IPS-18c (cell line): ENCODE data around the gene TAOK2.
A peak's percentile ranks its signal among the peaks of the same experiment; 100 is the strongest.

Experiments used
- H3K4me3 ChIP-seq: 2 replicates; pipeline ENCODE4 v1.7.0; 2013; ENCODE audit warnings: low read depth, mild to moderate bottlenecking, low read length, moderate library complexity; ENCODE audit not compliant: insufficient read depth
- H3K9me3 ChIP-seq: one replicate; pipeline ENCODE4 v1.6.1; 2013; ENCODE audit warnings: mild to moderate bottlenecking, low read length, moderate library complexity; ENCODE audit not compliant: control insufficient read depth, insufficient read depth

The TAOK2 gene

GRCh38 chr16:29961479-29962343 lies 12.0 kb upstream of the TAOK2 start, which contains the start of gene TMEM219:
Gene TMEM219, plus strand, starts transcription at chr16:29962079. Its CDS starts 1,065 bp downstream, at chr16:29963144.
- Histone ChIP-seq H3K4me3 (peak within 1 kb of the TSS; percentile 84), H3K9me3 (no peaks in the 10 kb centered on the region)

GRCh38 chr16:29962344-29962994 lies 11.2 kb upstream of the TAOK2 start:
- Histone ChIP-seq H3K9me3 (no peaks in the 10 kb centered on the region), H3K4me3 (peak overlapping the region; percentile 84)

- Histone ChIP-seq H3K9me3 (no peaks in the 10 kb centered on the region), H3K4me3 (no peak overlapping the region)
Measured at GRCh38 chr16:29963021-29963743, 10.5 kb upstream of the TAOK2 start.

- H3K4me3 ChIP-seq: no peak overlapping the region
Measured at GRCh38 chr16:29968205-29968604, 5.5 kb upstream of the TAOK2 start.

GRCh38 chr16:29971304-29971703 lies 2.4 kb upstream of the TAOK2 start:
- H3K4me3 ChIP-seq: no peak overlapping the region

More at GRCh38 chr16:29968205-29968604, 5.5 kb upstream of the TAOK2 start:
- peaks cover 4% of the 10 kb centered on the region for H3K9me3 ChIP-seq

GRCh38 chr16:29972500-29972899 lies 1.2 kb upstream of the TAOK2 start:
- Histone ChIP-seq H3K9me3 (peaks cover 4% of the 10 kb centered on the region), H3K4me3 (no peak overlapping the region)

More at GRCh38 chr16:29971304-29971703, 2.4 kb upstream of the TAOK2 start:
- H3K9me3 ChIP-seq: peaks cover 4% of the 10 kb centered on the region

- H3K9me3 ChIP-seq: peaks cover 4% of the 10 kb centered on the region
- H3K4me3 ChIP-seq: no peak overlapping the region
Measured at GRCh38 chr16:29972992-29973383, 680 bp upstream of the TAOK2 start.

GRCh38 chr16:29974291-29975133 lies 844 bp downstream of the TAOK2 start:
- peak overlapping the region; percentile 88 for H3K4me3 ChIP-seq
- peaks cover 4% of the 10 kb centered on the region for H3K9me3 ChIP-seq

- H3K4me3 ChIP-seq: peak overlapping the region; percentile 88
Measured at GRCh38 chr16:29975134-29975538, 1.5 kb downstream of the TAOK2 start.

GRCh38 chr16:29975811-29976511 lies 2.3 kb downstream of the TAOK2 start:
- Histone ChIP-seq H3K4me3 (0 out of 2 replicates have a peak overlapping the region, but pooled peaks have one; percentile 0), H3K9me3 (peaks cover 4% of the 10 kb centered on the region)

More at GRCh38 chr16:29975134-29975538, 1.5 kb downstream of the TAOK2 start:
- peaks cover 4% of the 10 kb centered on the region for H3K9me3 ChIP-seq

GRCh38 chr16:29977063-29977825 lies 3.6 kb downstream of the TAOK2 start:
- no peak overlapping the region for H3K4me3 ChIP-seq
- peaks cover 4% of the 10 kb centered on the region for H3K9me3 ChIP-seq

GRCh38 chr16:29978081-29978480 lies 4.4 kb downstream of the TAOK2 start:
- no peaks in the 10 kb centered on the region for H3K9me3 ChIP-seq
- H3K4me3 ChIP-seq: no peak overlapping the region

- no peak overlapping the region for H3K4me3 ChIP-seq
- no peaks in the 10 kb centered on the region for H3K9me3 ChIP-seq
Measured at GRCh38 chr16:29978564-29979270, 5.0 kb downstream of the TAOK2 start.

GRCh38 chr16:29982560-29983419 lies 9.1 kb downstream of the TAOK2 start:
- no peaks in the 10 kb centered on the region for H3K9me3 ChIP-seq
- no peak overlapping the region for H3K4me3 ChIP-seq
